ENCODE results near the gene FSTL3. TPM values are rescaled to one million over a fixed set of nuclear protein-coding genes. Genes with fewer than 3 reads are reported as not detected.
A peak's percentile ranks its signal among the peaks of the same experiment; 100 is the strongest.

The FSTL3 gene
- total and polyA plus RNA-seq, 4 donors = 15.1 to 172 (median 114) TPM

GRCh38 chr19:646779-647565, 29.2 kb upstream of the FSTL3 start:
- 94 to 95% methylated on average over 48 of the region's 48 CpGs for WGBS, 2 donors
- TF ChIP-seq CTCF (IDR thresholded peaks at IDR 0.05; ENCODE audit: control extremely low read depth, extremely low read depth) = no peak
- no peak overlapping the region for H3K4me3 ChIP-seq
- peaks cover 0 to 64% (median 10%) of the 10 kb centered on the region in 4 donors for H3K36me3 ChIP-seq (ENCODE audit: control insufficient read depth in 4 of 4, insufficient read depth in 4 of 4, low read length in 4 of 4)
- H3K27me3 ChIP-seq (ENCODE audit: control insufficient read depth in 3 of 3, insufficient read depth in 3 of 3, low read length in 2 of 3) = no peaks in the 10 kb centered on the region
- no peaks in the 10 kb centered on the region for H3K9me3 ChIP-seq (ENCODE audit: control insufficient read depth in 4 of 4, insufficient read depth in 3 of 4, low read length in 3 of 4)
- ATAC-seq (ENCODE audit: insufficient read depth, low FRiP score) (no peak), DNase-seq (no peak)
- no peak overlapping the region for H3K9ac ChIP-seq (ENCODE audit: insufficient read depth in 1 of 2, low read length in 2 of 2)
- no peaks in the 10 kb centered on the region for H3K4me1 ChIP-seq (ENCODE audit: control insufficient read depth in 5 of 5, insufficient read depth in 5 of 5, low read length in 5 of 5)
- no peak overlapping the region for H3K27ac ChIP-seq (ENCODE audit: low read depth in 1 of 2, low read length in 1 of 2)

- H3K36me3 ChIP-seq (ENCODE audit: control insufficient read depth in 4 of 4, insufficient read depth in 4 of 4, low read length in 4 of 4) = peaks cover 0 to 70% (median 10%) of the 10 kb centered on the region in 4 donors
- H3K4me3 ChIP-seq = no peak overlapping the region
- DNase-seq (no peak), ATAC-seq (ENCODE audit: insufficient read depth, low FRiP score) (no peak)
- no peaks in the 10 kb centered on the region for H3K27me3 ChIP-seq (ENCODE audit: control insufficient read depth in 3 of 3, insufficient read depth in 3 of 3, low read length in 2 of 3)
- no peak for TF ChIP-seq CTCF (IDR thresholded peaks at IDR 0.05; ENCODE audit: control extremely low read depth, extremely low read depth)
- no peaks in the 10 kb centered on the region for H3K9me3 ChIP-seq (ENCODE audit: control insufficient read depth in 4 of 4, insufficient read depth in 3 of 4, low read length in 3 of 4)
- H3K9ac ChIP-seq (ENCODE audit: insufficient read depth in 1 of 2, low read length in 2 of 2) = no peak overlapping the region
- H3K4me1 ChIP-seq (ENCODE audit: control insufficient read depth in 5 of 5, insufficient read depth in 5 of 5, low read length in 5 of 5) = no peaks in the 10 kb centered on the region
- no peak overlapping the region for H3K27ac ChIP-seq (ENCODE audit: low read depth in 1 of 2, low read length in 1 of 2)
- WGBS, 2 donors = 95% methylated on average over 52 of the region's 52 CpGs
These were observed 28.5 kb upstream of the FSTL3 start for GRCh38 chr19:647566-648284.

- Histone ChIP-seq H3K27me3 (ENCODE audit: control insufficient read depth in 3 of 3, insufficient read depth in 3 of 3, low read length in 2 of 3) (no peaks in the 10 kb centered on the region), H3K4me1 (ENCODE audit: control insufficient read depth in 5 of 5, insufficient read depth in 5 of 5, low read length in 5 of 5) (no peaks in the 10 kb centered on the region), H3K9ac (ENCODE audit: insufficient read depth in 1 of 2, low read length in 2 of 2) (no peak overlapping the region), H3K36me3 (ENCODE audit: control insufficient read depth in 4 of 4, insufficient read depth in 4 of 4, low read length in 4 of 4) (peaks cover 0 to 73% (median 11%) of the 10 kb centered on the region in 4 donors), H3K9me3 (ENCODE audit: control insufficient read depth in 4 of 4, insufficient read depth in 3 of 4, low read length in 3 of 4) (no peaks in the 10 kb centered on the region), H3K27ac (ENCODE audit: low read depth in 1 of 2, low read length in 1 of 2) (no peak overlapping the region), H3K4me3 (no peak overlapping the region)
- 95% methylated on average over 26 to 29 of the region's 29 CpGs for whole genome bisulfite sequencing, 2 donors
- peak; percentile 5 for ATAC-seq (ENCODE audit: insufficient read depth, low FRiP score)
- no peak for TF ChIP-seq CTCF (IDR thresholded peaks at IDR 0.05; ENCODE audit: control extremely low read depth, extremely low read depth)
- no peak for DNase-seq
These were observed 27.9 kb upstream of the FSTL3 start for GRCh38 chr19:648305-648704.

All from lung (tissue), 12 donors.